NOMO-1 treated with dmso at 0.1 percent for 144 hours (cell line): ENCODE measurements around the gene PDE3B.
"Not testable (repeated sequence)": the region's sequence is repeated elsewhere in the genome, so short reads cannot be mapped to it uniquely, and the experiment has no call there.

Source experiments
- DNase-seq: peaks from one replicate; lab custom pipeline; 2025; ENCODE audit not compliant: unreplicated experiment; lab: John Stamatoyannopoulos, UW

PDE3B gene

DNA sequence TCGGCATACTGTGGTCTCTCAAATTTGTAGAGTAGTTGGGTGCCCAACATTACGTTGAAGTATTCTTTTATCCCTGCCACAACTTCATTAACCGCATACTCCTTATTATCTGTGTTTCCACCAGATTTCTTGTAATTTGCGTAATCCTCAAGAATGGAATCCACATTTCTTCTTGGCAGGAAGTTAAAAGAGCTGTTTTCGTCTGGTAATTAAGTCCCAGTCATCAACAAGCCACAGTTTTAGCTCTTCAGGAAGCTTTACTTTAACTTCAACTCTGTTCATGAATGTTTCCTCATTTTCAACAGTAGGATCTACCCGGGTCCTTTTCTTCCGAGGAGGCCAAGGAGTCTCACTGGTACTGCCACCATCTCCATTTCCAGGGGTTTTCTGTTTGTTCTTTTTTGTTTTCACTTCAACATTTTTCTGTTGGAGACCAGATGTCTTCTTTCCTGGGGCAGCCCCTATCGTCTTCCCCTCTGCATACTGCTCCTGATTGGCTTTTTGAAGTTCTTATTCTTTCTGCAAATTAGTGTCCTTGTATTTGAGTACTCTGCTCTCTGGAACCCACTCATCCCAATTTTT lies 30.3 kb downstream of the PDE3B start:
- DNase-seq = peak; percentile 6

DNA sequence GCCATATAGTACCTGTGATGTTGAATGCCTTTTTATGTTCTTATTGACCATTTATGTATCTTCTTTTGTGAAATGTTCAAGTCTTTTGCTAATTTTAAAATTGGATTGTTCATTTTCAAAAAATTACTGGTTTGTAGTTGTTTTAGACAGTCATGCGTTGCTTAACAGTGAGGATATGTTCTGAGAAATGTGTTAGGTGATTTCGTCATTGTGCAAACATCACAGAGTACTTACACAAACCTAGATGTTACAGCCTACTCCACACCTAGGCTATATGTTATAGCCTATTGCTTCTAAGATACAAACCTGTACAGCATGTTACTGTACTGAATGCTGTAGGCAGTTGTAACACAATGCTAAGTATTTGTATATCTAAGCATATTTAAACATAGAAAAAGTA lies 32.5 kb downstream of the PDE3B start:
- DNase-seq = no peak

DNA sequence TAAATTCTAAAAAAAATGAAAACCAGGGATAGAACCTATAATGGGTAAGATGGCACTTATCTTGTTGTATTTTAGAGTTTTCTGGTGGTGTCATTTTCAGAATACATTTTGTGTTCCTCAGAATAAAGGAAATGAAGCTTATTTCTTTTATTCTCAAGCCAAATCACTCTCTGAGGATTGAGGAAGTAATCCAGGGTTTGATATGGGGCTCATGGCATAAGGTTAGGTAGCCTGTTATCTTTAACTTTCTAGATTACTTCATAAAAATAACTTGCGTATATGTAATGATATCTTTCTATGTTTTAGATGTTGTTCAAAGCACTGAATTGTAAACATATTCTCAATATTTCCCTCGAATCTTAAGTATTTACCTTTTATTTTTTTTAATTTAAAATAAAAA lies 33.5 kb downstream of the PDE3B start:
- no peak for DNase-seq

DNA sequence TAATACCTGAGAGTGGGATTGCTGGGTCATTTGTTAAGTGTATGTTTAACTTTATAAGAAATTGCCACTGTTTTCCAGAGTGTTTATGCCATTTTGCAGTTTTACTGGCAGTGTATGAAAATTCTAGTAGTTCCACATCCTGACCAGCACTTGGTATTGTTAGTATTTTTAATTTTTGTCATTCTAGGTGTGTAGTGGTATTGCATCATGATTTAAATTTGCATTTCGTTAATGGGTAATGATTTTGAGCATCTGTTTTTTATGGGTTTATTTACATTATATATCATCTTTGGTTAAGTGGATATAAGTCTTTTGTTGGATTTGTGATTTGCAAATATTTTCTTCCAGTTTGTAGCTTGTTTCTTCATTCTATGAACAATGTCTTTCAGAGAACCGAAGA lies 34.7 kb downstream of the PDE3B start:
- DNase-seq = no peak

DNA sequence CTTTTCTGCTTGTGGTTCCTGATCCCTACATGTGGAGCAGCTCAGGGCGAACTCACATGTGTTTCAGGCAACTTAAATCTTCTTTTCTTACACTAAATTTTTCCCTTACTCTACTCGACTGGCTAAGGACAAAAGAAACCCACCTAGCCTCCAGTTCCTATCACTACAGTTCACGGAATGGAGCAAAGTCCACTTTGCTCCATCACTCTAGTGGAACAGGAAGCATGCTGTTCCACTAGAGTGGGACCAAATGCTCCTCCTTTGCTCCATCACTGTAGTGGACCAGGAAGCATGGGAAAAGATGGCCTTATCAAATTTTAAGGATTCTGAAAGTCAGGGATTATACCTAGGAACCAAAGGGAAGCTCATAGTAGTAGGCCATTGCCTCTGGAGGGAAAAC lies 36.1 kb downstream of the PDE3B start:
- DNase-seq = no peak

DNA sequence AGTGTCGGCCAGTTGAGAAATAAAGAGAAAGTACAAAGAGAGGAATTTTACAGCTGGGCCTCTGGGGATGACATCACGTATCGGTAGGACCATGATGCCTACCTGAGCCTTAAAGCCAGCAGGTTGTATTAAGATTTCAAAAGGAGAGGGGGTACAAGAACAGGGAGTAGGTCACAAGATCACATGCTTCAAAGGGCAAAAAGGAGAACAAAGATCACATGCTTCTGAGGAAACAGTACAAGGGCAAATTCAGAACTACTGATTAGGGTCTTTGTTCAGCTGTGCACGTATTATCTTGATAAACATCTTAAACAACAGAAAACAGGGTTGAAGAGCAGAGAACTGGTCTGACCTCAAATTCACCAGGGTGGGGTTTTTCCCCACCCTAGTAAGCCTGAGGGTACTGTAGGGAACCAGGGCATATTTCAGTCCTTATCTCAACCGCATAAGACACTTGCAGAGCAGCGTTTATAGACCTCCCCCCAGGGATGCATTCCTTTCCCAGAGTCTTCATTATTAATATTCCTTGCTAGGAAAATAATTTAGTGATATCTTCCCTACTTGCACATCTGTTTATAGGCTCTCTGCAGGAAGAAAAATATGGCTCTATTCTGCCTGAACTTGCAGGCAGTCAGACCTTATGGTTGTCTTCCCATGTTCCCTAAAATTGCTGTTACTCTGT lies 40.8 kb downstream of the PDE3B start:
- DNase-seq = not testable (repeated sequence)

DNA sequence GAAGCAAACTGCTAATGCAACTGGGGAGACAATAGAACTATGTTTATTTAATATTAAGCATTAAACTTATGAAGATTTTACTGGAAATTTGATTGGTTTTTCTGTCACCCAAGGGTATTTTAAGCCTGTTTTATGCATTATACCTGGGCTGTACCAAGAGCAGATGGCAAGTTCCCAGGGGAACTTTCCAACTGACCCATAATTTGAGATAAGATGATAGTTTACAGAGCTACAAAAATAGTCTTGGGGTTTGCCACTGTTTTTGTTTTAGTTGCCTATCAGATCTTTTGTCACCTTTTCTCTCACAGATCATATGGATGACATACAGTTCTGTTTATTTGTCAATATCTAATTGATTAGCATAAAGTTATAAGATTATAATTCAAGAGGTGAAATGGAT lies 43.9 kb downstream of the PDE3B start:
- DNase-seq = no peak

DNA sequence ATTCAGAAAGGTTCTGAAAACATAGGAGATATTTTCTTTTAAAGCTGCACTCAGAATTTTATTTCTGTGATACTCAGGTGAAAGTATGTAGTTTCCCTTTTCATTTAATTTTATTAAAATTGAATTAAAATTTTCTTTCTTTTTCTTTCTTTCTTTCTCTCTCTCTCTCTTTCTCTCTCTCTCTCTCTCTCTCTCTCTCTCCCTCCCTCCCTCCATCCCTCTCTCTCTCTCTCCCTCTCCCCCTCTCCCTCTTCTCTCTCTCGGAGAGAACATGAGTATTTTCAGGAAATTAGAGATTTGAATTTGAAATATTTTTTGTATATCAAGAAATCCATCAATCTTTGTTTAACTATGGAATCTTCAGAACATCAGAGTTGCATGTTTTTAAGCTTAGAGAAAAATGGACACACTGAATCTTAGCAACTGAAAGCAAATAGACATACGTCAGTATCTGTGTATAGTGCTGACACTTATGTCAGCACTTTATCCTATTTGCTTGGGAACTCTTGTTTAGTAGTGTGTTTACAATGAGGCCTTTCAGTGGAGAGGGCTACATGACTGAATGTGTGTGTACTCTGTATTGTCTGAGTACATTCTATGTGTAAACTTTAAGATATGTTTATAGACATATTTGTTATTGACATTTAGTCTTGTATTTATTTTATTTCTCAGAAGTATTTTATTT lies 44.5 kb downstream of the PDE3B start:
- DNase-seq = no peak

DNA sequence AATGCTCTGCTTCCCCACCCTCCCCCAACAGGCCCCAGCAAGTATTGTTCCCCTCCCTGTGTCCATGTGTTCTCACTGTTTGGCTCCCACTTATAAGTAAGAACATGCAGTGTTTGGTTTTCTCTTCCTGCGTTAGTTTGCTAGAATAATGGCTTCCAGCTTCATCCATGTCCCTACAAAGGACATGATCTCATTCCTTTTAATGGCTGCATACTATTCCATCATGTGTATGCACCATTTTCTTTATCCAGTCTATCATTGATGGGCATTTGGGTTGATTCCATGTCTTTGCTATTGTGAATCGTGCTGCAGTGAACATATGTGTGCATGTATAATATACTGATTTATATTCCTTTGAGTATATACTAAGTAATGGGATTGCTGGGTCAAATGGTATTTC lies 52.1 kb downstream of the PDE3B start:
- DNase-seq = not testable (repeated sequence)

DNA sequence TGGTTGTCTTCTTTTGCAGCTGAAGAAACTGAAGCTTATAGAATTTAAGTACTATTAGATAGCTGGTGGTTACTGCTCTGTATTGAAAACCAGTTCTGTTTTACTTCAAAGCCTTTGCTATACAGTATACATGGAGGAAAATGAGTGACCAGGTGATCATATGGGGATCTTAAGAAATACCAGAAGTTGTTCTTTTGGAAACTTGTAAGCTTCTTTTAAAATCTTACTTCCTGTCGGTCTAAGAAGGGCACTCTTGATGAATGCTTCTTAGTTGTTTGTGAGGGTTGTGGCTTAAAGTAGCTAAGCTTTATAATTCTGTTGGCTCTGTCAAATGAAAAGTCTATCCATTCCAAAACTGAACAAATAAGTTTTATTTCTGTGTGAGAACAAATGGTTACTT lies 55.2 kb downstream of the PDE3B start:
- DNase-seq = no peak

DNA sequence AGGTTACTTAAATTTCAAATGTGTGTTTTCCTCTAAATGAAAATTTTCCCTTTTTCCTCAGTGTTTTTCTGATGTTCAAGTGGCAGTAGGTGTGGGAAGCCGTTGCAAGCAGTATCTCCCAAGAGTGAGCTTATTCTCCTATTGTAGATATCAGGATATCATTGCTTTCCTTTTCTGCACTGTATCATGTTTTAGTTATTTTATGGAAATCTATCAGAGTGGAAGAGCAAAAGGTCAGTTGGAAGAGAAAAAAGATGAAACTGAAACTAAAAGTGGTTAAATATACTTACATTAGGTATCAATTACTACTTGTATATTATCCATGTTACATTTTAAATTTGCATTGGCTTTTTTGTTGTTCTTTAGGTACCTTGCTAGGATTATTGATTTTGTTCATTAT lies 57.0 kb downstream of the PDE3B start:
- no peak for DNase-seq

DNA sequence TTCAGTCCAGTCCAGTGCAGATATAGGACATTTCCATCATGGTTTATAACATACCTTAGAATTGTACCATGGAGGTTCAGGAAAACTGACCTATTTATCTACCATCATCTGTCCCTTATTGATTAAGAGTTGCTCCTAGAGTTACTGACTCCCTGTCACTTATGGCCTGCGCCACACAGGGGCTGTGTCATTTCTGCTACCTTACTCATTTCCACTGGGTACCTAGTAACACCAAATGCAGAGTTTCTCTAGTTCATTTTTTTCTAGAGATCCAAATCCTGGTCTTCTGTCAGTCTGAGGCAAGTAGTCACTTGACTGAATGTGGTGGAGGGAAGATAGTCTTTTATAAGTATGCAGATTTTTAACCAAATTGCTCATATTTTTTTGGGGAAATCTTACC lies 59.2 kb downstream of the PDE3B start:
- DNase-seq = no peak

DNA sequence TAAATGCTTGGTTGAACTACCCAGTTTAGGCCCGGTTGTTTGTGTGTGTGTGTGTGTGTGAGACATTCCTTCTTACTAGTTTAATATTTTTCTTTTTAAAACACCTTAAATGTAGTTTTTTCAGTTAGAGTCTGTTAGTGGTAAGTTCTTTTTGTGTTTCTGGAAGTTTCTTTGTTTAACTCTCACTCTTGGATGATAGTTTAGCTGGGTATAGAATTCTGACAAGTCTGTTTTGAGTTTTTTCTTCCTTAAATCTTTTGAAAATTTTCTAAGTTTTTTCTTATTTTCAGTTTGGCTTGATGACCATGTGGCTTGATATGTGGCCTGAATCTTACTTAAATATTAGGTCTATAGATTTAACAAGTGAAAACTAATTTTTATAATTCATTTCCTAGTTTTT lies 60.1 kb downstream of the PDE3B start:
- no peak for DNase-seq

DNA sequence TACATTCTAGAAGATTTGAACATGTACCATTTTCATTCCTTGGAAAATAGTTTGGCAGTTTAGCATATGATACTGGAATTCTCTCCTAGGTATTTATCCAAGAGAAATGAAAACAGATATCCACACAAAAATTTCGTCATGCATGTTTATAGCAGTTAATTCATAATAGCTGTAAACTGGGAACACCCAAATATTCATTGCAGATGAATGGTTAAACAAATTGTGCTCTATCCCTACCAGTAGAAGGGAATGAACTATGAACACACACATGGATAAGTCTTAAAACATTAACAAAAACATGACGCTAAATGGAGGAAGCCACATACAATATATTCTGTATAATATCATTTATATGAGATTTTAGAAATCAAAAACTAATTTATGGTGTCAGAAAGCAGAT lies 61.5 kb downstream of the PDE3B start:
- DNase-seq = no peak

DNA sequence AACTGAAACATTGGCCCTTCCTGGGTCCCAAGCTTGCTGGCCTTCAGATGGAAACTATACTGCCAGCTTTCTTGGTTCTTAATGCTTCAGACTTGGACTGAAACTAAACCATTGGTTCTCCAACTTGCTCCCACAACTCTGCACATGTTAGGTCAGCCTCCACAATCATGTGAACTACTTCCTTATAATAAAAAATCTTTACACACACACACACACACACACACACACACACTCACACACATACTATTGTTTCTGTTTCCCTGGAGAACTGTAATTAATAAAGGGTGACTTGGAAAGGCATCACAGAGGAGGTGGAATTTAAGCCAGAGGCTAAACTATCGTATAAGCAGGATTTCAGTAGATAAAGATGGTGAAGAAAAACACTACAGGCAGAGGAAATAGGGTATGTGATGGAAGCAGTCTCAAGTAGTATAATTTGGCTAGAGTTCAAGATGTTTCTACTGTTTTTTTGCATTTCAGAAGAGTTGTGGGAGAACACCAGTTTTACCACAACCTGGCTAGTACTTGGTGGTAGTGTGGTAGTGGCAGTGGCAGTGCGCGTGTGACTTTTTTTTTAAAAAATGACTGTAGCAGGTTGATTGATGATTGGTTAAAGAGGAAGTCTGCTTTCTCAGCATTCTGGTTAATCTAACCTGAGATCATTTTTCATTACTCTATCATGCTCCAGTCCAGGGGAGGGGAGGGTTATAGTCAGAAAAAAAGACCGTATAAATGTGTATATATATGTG lies 70.1 kb downstream of the PDE3B start:
- DNase-seq = no peak

DNA sequence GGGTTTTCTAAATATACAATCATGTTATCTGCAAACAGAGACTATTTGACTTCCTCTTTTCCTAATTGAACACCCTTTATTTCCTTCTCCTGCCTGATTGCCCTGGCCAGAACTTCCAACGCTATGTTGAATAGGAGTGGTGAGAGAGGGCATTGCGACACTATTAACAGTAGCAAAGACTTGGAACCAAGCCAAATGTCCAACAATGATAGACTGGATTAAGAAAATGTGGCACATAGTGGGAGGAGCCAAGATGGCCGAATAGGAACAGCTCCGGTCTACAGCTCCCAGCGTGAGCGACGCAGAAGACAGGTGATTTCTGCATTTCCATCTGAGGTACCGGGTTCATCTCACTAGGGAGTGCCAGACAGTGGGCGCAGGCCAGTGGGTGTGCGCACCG lies 72.1 kb downstream of the PDE3B start:
- DNase-seq = not testable (repeated sequence)

DNA sequence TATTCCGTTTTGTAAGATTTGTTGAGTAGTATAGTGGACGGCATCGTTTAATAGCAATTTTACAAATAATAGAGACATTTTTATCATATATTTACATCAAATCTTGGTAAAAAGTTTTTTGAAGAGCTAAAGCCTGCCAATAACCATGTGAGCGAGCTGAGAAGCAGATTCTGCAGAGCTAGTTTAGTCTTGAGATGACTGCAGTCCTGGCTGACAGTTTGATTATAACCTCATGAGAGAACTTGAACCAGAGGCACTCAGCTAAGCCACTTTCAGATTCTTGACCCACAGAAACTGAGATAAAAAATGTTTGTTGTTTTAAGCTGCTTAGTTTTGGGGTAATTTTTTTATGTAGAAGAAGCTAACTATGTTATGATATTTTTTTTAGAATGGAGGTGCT lies 78.9 kb downstream of the PDE3B start:
- no peak for DNase-seq

DNA sequence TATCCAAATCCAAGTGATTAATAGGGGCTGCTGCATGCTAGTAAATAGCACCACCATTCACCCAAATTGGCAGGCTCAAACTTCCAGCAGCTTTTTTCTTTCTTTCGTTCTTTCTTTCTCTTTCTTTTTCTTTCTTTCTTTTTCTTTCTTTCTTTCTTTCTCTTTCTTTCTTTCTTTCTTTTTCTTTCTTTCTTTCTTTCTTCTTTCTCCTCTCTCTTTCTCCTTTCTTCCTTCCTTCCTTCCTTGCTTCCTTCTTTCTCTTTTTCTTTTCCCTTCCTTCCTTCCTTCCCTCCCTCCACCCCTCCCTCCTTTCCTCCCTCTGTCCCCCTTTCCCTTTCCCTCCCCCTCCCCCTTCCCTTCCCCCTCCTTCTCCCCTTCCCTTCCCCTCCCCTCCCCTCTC lies 81.5 kb downstream of the PDE3B start:
- DNase-seq = no peak

DNA sequence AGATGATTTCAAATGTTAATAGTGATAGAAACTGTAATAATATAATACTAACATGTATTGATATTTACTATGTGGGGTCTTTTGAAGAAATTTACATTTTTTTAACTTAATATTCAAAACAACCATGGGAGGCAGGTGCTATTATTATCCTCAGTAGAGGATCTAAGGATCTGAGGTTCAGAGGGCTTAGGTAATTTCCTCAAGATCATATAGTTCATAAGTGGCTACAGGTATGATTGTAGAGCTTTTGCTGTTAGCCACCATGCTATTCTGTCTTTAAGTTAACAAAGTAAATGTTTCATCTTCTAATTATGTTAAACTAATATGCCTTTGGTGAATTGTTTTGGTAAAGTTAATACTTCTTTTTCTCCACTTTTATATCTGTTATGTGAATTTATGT lies 83.6 kb downstream of the PDE3B start:
- no peak for DNase-seq

DNA sequence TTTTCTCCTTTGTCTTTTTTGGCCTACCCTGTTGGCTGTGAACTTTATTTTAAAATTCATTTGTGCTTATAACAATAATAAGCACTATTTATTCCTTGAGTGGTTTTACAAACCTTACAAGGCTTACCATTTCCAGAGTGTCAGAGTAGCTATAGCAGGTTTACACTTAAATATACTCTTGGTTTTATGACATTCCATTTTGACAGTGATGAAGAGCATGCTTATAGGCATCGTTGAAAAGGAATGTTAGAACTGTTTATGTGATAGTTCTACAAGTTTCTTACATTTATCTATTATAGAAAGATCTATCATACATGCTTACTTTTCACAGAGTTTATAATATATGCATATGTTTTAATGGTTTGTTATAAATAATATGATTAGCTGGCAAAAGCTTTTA lies 84.1 kb downstream of the PDE3B start:
- DNase-seq = no peak

DNA sequence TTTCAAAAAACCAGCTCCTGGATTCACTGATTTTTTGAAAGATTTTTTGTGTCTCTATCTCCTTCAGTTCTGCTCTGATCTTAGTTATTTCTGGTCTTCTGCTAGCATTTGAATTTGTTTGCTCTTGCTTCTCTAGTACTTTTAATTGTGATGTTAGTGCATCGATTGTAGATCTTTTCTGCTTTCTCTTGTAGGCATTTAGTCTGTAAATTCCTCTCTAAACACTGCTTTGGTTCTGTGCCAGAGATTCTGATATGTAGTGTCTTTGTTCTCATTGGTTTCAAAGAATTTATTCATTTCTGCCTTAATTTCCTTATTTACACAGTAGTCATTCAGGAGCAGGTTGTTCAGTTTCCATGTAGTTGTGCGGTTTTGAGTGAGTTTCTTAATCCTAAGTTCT lies 96.9 kb downstream of the PDE3B start:
- DNase-seq = not testable (repeated sequence)

DNA sequence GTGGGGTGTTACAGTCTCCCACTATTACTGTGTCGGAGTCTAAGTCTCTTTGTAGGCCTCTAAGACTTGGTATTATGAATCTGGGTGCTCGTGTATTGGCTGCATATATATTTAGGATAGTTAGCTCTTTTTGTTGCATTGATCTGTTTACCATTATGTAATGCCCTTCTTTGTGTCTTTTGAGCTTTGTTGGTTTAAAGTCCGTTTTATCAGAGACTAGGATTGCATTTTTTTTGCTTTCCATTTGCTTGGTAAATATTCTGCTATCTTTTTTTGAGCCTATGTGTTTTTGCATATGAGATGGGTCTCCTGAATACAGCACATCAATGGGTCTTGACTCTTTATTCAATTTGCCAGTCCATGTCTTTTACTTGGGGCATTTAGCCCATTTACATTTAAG lies 97.6 kb downstream of the PDE3B start:
- no peak for DNase-seq
